Activated B cell treated with CpG ODN at 0.5 μM for 24 hours (primary cell): ENCODE results near the gene CHRNA9. TPM values are rescaled to one million over a fixed set of nuclear protein-coding genes. Genes with fewer than 3 reads are reported as not detected.

Experiments
- ATAC-seq: fragments of 200-7000 bp; cut with Tn5 transposase; one replicate; pipeline ENCODE4 v1.10.0; 2021; ENCODE audit warnings: low read depth, mild to moderate bottlenecking, moderate library complexity
- CTCF ChIA-PET: fragments of 350-600 bp; sonication (Branson Sonifier 250); formaldehyde crosslinking; loops from one replicate; lab custom pipeline; 2021; ENCODE audit warnings: antibody characterized with exemption; lab: Charles Lee
- POLR2A ChIA-PET: fragments of 350-600 bp; sonication (Branson Sonifier 250); formaldehyde crosslinking; loops from one replicate; lab custom pipeline; 2021; ENCODE audit warnings: antibody characterized with exemption; lab: Charles Lee
- DNase-seq: peaks from one replicate; pipeline ENCODE4 v3.0.0; 2022
- H3K27ac Mint-ChIP-seq: one replicate; pipeline ENCODE4 v1.8.0; 2020; ENCODE audit warnings: mixed read lengths
- H3K27me3 Mint-ChIP-seq: one replicate; pipeline ENCODE4 v1.8.0; 2021; ENCODE audit warnings: mixed read lengths
- H3K36me3 Mint-ChIP-seq: one replicate; pipeline ENCODE4 v1.8.0; 2021; ENCODE audit warnings: low read depth, mixed read lengths
- H3K4me1 Mint-ChIP-seq: one replicate; pipeline ENCODE4 v1.8.0; 2021; ENCODE audit warnings: mixed read lengths
- H3K4me3 Mint-ChIP-seq: one replicate; pipeline ENCODE4 v1.8.0; 2020; ENCODE audit warnings: mild to moderate bottlenecking, mixed read lengths
- H3K9me3 Mint-ChIP-seq: one replicate; pipeline ENCODE4 v1.8.0; 2020; ENCODE audit warnings: mixed read lengths
- intact Hi-C: fragments of 100-400 bp; cut with micrococcal nuclease; formaldehyde crosslinking; loops from one replicate; pipeline ENCODE4 v1.15.1; 2024
- total RNA-seq: library from RNA; stranded (reverse); gene quantifications from 2 replicates; pipeline ENCODE4 v1.2.3, GENCODE V29; 2022
- TF ChIP-seq, protein P1 (sequence below): fragments of 200-600 bp; IDR thresholded peaks from one replicate; pipeline ENCODE4 v1.8.0; 2022; ENCODE audit warnings: antibody characterized with exemption, mild to moderate bottlenecking

Gene CHRNA9
- total RNA-seq, 1 donor from 2014 or later, result 0.16 TPM

DNA sequence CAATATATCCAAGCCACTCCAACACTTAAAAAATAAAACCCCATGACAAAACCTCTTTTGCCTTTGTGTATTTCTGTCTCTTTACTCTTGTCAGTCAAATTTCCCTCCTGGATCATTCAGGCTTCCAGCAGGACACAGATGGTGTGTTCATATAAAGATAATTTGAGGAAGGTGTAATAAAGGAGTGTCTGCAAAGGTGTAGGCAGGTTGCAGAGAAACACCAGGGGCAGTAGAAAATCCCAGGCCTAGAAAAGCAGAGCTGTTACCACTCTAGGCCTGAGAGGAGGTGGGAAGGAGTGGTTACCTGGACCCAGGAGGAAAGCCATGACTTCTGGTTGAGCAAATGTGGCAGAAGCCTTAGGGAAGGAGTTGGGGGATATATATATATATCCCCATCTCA lies 28.8 kb downstream of the CHRNA9 start:
- H3K4me3 Mint-ChIP-seq, result no peak overlapping the region
- CTCF ChIA-PET, result no interaction called here

DNA sequence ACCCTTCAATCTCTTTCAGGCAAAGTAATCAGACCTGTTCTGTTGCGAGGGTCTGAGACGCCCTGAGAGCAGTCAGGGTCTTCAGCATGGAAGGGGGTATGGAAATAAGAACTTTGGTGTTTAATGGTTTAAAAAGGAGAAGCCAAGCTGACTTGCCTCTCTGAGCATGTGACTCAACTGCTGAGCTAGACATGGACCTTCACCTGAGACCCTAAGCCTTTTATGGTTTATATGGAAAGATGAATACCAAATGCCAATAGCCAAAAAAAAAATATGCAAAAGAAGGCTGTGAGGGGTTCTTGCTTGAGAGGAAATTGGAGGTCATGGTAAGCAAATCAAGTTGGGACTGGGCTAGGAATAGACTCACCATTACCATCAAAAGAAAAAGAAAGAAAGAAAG lies 30.6 kb downstream of the CHRNA9 start:
- POLR2A ChIA-PET, result no interaction called here
- DNase-seq (no peak), ATAC-seq (no peak)
- H3K27ac Mint-ChIP-seq, result no peak overlapping the region
- intact Hi-C loops, result no loop called here
- H3K9me3 Mint-ChIP-seq, result peaks cover 7% of the 10 kb centered on the region
- CTCF ChIA-PET, result no interaction called here
- no peaks in the 10 kb centered on the region for H3K27me3 Mint-ChIP-seq
- TF ChIP-seq, protein P1, sequence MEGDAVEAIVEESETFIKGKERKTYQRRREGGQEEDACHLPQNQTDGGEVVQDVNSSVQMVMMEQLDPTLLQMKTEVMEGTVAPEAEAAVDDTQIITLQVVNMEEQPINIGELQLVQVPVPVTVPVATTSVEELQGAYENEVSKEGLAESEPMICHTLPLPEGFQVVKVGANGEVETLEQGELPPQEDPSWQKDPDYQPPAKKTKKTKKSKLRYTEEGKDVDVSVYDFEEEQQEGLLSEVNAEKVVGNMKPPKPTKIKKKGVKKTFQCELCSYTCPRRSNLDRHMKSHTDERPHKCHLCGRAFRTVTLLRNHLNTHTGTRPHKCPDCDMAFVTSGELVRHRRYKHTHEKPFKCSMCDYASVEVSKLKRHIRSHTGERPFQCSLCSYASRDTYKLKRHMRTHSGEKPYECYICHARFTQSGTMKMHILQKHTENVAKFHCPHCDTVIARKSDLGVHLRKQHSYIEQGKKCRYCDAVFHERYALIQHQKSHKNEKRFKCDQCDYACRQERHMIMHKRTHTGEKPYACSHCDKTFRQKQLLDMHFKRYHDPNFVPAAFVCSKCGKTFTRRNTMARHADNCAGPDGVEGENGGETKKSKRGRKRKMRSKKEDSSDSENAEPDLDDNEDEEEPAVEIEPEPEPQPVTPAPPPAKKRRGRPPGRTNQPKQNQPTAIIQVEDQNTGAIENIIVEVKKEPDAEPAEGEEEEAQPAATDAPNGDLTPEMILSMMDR, result no peak
- no peak overlapping the region for H3K4me3 Mint-ChIP-seq
- H3K36me3 Mint-ChIP-seq, result no peaks in the 10 kb centered on the region
- peaks cover 7% of the 10 kb centered on the region for H3K4me1 Mint-ChIP-seq

More for the DNA sequence above, 28.8 kb downstream of the CHRNA9 start:
- no peaks in the 10 kb centered on the region for H3K36me3 Mint-ChIP-seq
- ATAC-seq (no peak), DNase-seq (no peak)
- intact Hi-C loops, result no loop called here
- TF ChIP-seq, protein P1, result no peak
- no peak overlapping the region for H3K27ac Mint-ChIP-seq
- H3K4me1 Mint-ChIP-seq, result peaks cover 7% of the 10 kb centered on the region
- peaks cover 7% of the 10 kb centered on the region for H3K9me3 Mint-ChIP-seq
- H3K27me3 Mint-ChIP-seq, result no peaks in the 10 kb centered on the region
- POLR2A ChIA-PET, result no interaction called here

DNA sequence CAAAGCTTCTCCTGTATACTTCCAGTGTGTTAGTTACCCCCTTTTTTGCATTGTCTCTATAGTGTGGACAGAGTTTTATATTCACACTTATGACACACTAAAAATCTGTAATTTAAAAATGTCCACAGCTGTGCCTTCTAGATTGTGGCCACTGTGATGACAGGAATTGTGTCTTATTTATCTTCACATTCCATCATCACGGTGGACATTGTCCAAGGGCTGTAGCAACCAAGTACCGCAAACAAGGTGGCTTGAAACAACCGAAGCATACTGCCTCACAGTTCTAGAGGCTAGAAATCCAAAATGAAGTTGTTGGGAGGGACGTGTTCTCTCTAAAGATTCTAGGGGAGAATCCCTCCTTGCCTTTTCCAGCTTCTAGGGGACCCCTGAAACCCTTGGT lies 32.3 kb downstream of the CHRNA9 start:
- Mint-ChIP-seq H3K4me1 (peaks cover 7% of the 10 kb centered on the region), H3K27ac (no peak overlapping the region), H3K4me3 (no peak overlapping the region), H3K9me3 (no peaks in the 10 kb centered on the region), H3K36me3 (no peaks in the 10 kb centered on the region), H3K27me3 (no peaks in the 10 kb centered on the region)
- TF ChIP-seq, protein P1, result no peak
- ChIA-PET CTCF (no interaction called here), POLR2A (no interaction called here)
- ATAC-seq (no peak), DNase-seq (no peak)
- intact Hi-C loops, result no loop called here

DNA sequence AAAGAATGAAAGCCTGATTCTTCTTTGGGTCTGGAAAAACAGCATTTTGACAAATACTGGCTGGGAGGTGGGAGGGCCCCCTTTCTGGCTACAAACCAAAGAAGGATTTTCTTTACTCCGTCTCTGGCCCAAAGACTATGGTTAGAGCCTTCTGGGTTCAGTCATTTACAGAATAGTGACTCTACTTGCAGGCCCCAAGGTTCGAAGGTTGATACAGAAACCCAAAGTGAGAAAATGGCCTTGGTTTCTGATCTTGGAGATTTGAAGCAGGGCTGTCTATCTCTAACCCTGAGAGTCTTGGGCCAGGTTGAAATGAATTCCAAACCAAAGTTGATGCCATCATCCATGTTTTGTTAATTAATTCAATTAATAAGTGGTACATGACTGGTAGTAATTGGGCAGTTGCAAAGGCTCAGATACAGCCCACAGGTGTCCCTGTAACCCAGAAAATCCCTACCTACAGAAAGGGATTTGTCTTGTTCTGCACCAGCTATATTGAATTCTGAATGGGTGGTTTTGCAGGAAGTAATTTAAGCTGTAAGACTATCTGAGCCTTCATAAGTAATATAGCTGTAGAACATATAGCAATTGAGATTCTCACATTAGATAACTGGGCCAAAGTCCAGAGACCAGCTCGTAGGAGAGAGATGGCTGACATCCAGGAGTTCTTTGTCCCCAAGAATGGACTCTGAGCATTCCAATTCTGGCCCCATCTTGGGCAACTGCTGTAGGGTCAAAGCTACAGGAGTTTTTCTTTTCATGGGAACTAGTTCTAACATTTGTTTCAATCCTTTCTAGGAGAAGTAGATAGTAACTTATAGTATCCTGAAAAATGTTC lies 34.5 kb downstream of the CHRNA9 start:
- TF ChIP-seq, protein P1, result no peak

DNA sequence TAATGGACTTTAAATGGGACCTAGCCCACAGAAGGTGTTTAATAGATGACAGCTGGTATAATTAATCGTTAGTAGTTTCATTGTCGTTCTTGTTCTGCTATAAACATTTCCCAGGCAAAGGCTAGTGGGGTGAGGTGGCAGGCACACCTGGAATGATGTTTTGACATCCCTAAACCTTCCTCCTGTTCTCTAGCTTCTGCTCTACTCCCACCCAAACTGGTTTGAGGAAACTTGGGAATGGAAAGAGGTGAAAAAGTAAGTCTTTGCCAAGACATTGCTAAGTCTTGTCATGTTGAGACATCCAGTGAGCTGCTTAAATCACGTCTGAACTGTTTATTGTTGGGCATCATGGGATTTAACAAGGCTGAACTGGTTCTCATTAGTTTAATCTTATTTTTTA lies 37.5 kb downstream of the CHRNA9 start:
- Mint-ChIP-seq H3K4me1 (no peaks in the 10 kb centered on the region), H3K27me3 (no peaks in the 10 kb centered on the region), H3K4me3 (no peak overlapping the region), H3K36me3 (no peaks in the 10 kb centered on the region), H3K27ac (no peak overlapping the region), H3K9me3 (no peaks in the 10 kb centered on the region)
- POLR2A ChIA-PET, result no interaction called here
- intact Hi-C loops, result loop anchor here (10.0 kb wide), 1 partner anchor 532 kb away; no protein-coding TSS in a partner anchor
- ATAC-seq (no peak), DNase-seq (no peak)
- CTCF ChIA-PET, result no interaction called here
- TF ChIP-seq, protein P1, result no peak

More for the DNA sequence above, 34.5 kb downstream of the CHRNA9 start:
- ATAC-seq, result no peak
- Mint-ChIP-seq H3K9me3 (no peaks in the 10 kb centered on the region), H3K27ac (no peak overlapping the region), H3K36me3 (no peaks in the 10 kb centered on the region), H3K27me3 (no peaks in the 10 kb centered on the region), H3K4me3 (no peak overlapping the region), H3K4me1 (peaks cover 7% of the 10 kb centered on the region)
- ChIA-PET POLR2A (no interaction called here), CTCF (no interaction called here)
- intact Hi-C loops, result loop anchor here (10.0 kb wide), 1 partner anchor 535 kb away; no protein-coding TSS in a partner anchor
- no peak for DNase-seq
